Activated CD4-positive, alpha-beta T cell treated with anti-CD3 and anti-CD28 coated beads for 24 hours (primary cell): ENCODE measurements around the gene TMED4.
"Not testable (repeated sequence)": the region's sequence is repeated elsewhere in the genome, so short reads cannot be mapped to it uniquely, and the experiment has no call there.

Source experiments
- DNase-seq, 2 donors: peaks; one replicate each; pipeline ENCODE4 v3.0.0-alpha.2; 2020; ENCODE audit warnings: low read depth in 2 of 2

TMED4 gene

GRCh38 chr7:44607141-44608068 lies 25.4 kb upstream of the TMED4 start:
- DNase-seq: no peak

GRCh38 chr7:44606341-44607140 lies 24.5 kb upstream of the TMED4 start, which contains the start of gene OGDH:
Gene OGDH, plus strand, starts transcription at chr7:44606627. Its CDS starts 17,717 bp downstream, at chr7:44624344.
- peak; percentile 97 to 99 for DNase-seq

- DNase-seq: no peak
These were observed 22.9 kb upstream of the TMED4 start for GRCh38 chr7:44604941-44605340.

GRCh38 chr7:44603193-44603592 lies 21.2 kb upstream of the TMED4 start:
- no peak for DNase-seq

- no peak for DNase-seq
These were observed 20.5 kb upstream of the TMED4 start for GRCh38 chr7:44602576-44602910.

GRCh38 chr7:44599222-44599621 lies 17.2 kb upstream of the TMED4 start:
- no peak for DNase-seq

- DNase-seq: not testable (repeated sequence)
These were observed 15.2 kb upstream of the TMED4 start for GRCh38 chr7:44597181-44597580.

GRCh38 chr7:44595934-44596635 lies 14.1 kb upstream of the TMED4 start:
- DNase-seq: no peak

GRCh38 chr7:44590910-44591309 lies 8.9 kb upstream of the TMED4 start:
- DNase-seq: no peak

GRCh38 chr7:44587843-44588711 lies 6.0 kb upstream of the TMED4 start:
- DNase-seq: peak in 1 of 2 donors; percentile 51

- no peak for DNase-seq
These were observed 1.3 kb upstream of the TMED4 start for GRCh38 chr7:44583146-44583865.

- DNase-seq: peak; percentile 33 to 35
These were observed 819 bp downstream of the TMED4 start for GRCh38 chr7:44580945-44581878.

GRCh38 chr7:44576228-44576627 lies 5.8 kb downstream of the TMED4 start:
- DNase-seq: no peak

GRCh38 chr7:44575054-44575453 lies 7.0 kb downstream of the TMED4 start:
- DNase-seq: no peak

GRCh38 chr7:44574287-44574872 lies 7.7 kb downstream of the TMED4 start:
- DNase-seq: no peak

GRCh38 chr7:44573464-44574286 lies 8.4 kb downstream of the TMED4 start, which contains the start of gene DDX56:
Gene DDX56, minus strand, starts transcription at chr7:44573908. Its CDS starts 13 bp downstream, at chr7:44573895.
- DNase-seq: peak; percentile 89

GRCh38 chr7:44572771-44573170 lies 9.3 kb downstream of the TMED4 start:
- no peak for DNase-seq

GRCh38 chr7:44569959-44570358 lies 12.1 kb downstream of the TMED4 start:
- DNase-seq: no peak
